Measurements from ENCODE around the gene DEDD2.
"Not testable (repeated sequence)": the region's sequence is repeated elsewhere in the genome, so short reads cannot be mapped to it uniquely, and the experiment has no call there.

Gene DEDD2

DNA sequence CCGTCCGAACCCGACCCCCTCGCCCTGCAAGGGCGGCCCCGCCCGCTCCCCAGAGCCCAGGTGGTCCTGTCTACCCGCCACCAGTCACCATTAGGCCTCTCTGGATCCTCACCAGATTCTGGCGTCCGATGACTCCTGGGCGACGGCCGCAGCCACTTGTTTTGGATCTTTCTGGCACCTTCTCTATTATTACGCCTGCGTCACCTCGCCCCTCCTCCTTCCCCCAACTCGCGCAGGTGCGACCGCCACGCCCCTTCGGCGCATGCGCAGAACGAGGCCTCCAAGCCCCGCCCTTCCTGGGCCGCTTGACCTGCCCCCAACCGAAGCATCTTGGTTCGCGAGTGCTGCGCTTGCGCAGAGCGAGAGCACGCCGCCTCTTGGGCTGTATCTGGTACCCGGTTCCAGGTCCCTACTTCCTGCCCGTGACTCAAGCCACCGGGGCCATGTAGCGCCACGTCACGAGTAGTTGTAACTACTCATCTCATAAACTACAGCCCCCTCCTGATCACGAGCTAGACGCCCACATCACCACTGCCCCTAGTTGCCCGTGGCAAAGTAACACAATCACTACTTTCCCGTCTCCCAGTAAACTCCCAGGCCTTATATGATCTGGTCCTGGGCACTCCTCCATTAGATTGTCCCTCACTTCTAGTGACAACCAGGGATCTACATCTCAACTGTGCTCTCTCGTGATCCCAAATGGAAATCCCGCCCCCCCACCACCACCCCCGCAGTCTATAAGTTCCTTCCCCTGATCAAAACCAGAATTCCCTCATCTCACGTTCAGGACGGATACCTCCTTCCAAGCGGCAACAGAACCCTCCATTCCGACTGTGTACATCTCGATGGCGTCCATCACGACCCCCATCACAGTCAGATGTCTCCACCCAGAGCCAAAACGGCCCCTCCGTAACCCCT lies at the start of gene DEDD2:
DEDD2 (minus strand) TSS at position 158 of the 918 bp plus-strand sequence. CDS start 670 bp downstream, outside the sequence.
- DNase-seq (ENCODE audit: low spot score), result peak; percentile 98

DNA sequence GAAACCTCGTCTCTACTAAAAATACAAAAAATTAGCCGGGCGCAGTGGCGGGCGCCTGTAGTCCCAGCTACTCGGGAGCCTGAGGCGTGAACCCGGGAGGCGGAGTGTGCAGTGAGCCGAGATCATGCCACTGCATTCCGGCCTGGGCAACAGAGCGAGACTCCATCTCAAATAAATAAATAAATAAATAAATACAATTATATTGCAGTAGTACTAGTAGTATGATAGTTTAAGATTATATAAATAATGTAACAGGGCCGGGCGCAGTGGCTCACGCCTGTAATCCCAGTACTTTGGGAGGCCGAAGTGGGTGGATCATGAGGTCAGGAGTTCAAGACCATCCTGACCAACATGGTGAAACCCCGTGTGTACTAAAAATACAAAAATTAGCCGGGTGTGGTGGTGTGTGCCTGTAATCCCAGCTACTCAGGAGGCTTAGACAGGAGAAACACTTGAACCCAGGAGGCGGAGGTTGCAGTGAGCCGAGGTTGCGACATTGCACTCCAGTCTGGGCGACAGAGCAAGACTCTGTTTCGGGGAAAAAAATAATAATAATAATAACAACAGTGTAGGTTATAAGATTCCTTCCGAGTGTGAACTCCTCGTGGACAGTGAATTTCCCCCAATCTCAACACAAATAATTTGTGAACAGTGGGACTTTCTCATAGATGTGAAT lies 49.6 kb upstream of the DEDD2 start:
- not testable (repeated sequence) for DNase-seq (ENCODE audit: low spot score)

DNA sequence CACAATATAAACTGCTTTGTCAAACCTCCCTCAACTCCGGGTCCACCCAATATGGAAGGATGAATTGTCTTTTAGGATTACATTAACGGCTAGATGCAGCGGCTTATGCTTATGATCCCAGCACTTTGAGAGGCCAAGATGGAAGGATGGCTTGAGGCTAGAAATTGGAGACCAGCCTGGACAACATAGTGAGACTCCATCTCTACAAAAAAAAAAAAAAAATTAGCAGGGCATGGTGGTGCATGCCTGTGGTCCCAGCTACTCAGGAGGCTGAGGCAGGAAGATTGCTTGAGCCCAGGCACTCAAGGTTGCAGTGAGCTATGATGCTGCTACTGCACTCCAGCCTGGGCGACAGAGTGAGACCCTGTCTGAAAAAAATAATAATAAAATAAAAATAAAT lies 48.6 kb upstream of the DEDD2 start:
- not testable (repeated sequence) for DNase-seq (ENCODE audit: low spot score)

DNA sequence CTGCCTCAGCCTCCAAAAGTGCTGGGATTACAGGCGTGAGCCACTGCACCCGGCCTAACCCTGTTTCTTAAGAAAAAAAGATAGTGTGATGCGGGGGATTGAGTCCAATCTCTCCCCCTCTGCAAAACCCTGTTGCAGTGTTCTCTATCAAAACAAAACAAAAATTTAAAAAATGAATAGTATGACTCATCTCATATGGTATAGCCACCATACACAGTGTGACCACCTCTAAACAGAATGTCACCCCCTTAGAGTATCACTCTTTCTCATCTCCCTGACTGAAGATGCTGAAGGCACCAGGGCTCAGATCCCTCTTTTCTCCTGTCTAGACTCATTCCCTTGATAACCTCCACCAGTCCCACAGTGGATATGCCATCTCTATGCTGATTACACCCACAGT lies 44.3 kb upstream of the DEDD2 start:
- no peak for DNase-seq (ENCODE audit: low spot score)

GRCh38 chr19:42257842-42258241 lies 40.4 kb upstream of the DEDD2 start:
- not testable (repeated sequence) for DNase-seq (ENCODE audit: low spot score)

DNA sequence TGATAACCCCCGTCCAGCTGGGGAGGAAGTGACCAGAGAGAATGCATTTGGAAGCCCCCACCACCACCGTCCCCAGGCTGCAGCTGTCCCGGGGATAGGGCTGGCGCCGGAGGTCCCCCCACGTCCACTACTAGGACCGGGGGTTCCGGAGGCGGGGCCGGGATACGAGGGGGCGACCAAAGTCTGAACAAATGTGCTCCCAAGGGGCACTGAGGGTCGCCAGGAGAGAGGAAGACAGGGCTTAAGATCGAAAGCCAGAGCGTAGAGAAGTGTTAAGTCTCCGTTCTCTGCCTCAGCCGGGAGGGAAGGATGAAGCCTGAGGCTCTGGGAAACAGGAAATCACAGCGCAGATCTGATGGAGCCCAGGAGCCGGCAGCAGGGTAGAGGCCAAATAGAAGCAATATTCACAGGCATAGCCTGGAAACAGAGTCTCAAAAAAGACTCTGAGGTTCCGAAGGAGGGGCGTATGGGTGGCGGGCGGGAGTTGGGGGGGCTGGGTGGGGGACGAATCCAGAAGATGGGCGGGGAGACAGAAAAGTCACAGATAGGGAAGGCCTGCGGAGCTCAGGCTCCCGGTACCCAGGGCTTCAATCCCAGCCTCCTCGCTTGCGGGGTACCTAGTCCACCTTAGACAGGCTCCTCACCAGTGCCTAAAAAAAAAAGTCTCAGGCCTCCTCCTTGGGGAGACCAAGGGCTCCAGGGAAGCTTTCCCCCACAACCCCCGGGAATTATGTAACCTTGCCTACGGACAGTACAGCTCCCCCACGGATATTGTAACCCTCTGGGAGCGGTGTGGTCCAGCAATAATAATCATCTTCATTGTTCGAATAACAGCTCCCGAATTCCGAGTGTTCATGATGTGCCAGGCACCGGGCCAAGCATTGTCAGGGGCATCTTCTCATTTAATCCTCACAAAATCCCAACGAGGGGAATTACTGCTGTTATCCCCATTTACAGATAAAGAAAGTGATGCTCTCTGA lies 38.6 kb upstream of the DEDD2 start:
- DNase-seq (ENCODE audit: low spot score), result peak; percentile 58

DNA sequence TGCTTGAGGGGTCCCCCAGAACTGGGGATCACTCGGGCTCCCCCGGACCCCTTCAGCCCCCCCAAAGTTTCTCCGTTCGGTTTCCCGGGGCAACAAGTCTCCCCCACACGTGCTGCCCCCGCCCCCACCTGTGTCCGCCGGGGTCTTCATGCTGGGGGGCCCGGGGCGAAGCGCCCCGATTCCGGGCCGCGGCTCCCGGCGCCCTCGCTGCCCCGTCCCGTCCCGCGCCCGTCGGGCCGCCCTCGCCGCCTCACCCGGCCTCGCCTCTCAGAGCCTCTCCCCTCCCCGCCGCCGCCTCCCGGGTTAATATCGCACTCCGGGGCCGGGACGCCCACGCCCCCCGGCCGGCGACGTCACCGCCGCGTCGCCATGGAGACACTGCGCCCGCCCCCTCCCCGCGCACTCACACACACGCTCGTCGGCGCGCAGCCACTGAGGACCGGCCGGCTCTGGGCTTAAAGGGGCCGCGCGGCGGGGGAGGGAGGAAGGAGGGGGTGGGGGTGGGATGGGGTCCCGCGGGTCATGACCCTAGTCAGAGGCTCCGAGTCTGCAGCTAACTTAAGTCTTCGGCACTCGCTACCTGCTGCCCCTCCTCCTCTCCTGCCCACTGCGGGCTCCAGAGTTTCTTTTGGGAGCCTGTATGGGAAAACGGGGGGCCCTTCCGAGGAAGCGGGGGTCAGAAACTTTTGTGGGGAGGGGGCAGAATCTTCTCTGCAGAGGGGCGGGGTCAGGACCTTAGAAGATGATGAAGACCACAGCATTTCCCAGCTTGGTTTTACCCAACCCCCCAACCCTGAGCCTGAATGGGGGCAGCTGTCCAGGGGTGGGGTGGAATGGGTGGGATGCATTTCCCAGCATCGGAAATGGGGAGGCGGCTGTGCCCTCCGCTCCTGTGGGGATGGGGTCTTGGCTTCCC lies 37.6 kb upstream of the DEDD2 start, which contains the start of gene ERF:
ERF (minus strand) TSS at position 279 of the 916 bp plus-strand sequence; CDS start at position 150, 129 bp downstream.
- DNase-seq (ENCODE audit: low spot score), result peak; percentile 93

DNA sequence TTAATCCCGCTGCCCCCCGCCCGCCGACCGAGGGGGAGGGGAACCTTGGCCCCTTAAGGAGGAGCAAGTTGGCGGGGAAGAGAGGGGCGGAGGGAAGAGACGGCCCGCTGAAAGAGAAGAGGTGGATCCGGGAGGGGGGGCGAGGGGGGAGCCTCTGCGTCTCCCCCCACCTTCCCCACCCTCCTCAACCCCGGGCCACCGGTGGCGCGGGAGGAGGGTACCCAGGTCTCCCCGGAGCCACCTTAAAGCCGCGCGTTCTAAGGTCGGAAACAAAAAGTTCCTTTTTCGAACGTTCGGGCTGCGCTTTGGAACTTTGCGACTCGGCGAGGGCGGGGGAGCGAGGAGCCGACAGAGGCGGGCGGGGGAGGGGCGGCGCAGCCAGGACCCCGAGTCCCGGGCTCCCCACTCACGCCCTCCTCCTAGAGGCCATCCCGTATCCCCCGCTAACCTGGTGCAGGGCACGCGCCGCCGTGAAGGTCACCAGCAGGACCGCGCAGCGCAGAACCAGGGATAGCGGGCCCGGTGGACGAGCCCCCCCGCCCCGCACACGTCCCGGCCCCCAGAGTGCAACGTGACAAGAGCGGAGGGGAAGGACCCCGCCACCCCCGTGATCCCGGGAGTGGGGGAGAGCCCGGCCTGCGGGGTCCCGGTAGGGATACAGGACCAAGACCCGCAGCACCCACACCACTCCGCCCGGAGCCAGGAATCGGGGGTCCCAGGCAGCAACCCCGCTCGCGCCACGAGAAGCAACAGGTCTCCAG lies 36.8 kb upstream of the DEDD2 start:
- DNase-seq (ENCODE audit: low spot score), result peak; percentile 62

DNA sequence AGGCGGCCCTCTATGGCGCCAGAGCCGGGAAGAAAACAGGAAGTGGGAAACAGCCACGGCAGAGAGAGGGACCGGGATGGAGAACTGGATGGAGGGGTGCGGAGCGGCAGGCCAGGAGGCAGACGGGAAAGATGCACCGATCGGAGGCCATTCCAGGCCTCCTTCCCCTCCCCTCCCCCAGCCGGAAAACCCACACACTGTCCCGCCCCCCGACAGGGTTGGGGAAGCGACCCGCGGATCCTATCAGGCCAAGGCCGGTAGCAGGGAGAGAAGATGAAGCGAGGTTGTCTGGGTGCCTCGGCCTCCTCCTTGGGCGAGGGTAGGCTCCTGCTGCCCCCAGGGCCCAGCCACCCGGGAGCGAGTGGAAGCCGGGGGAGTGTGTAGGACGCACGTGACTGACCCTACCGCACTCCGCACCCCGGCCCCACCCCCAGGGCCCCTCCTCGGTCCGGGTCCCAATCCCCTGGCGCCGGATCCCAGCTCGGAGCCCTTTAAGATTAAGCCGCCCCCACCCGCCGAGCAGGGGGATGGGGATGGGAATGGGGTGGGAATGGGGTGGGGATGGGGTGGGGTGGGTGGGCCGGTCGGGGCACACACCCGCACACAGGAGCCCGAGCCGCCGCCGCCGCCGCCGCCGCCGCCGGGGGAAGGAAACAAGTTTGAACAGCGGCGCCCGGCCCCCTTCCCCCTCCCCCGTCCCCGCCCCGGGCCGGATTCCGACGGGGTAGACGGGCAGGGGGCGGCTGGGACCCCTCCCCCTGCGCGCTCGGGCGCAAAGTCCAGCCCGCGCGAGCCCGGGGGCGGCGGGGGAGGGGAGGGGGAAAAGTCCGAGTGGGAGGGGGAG lies 36.0 kb upstream of the DEDD2 start:
- DNase-seq (ENCODE audit: low spot score), result peak; percentile 77

DNA sequence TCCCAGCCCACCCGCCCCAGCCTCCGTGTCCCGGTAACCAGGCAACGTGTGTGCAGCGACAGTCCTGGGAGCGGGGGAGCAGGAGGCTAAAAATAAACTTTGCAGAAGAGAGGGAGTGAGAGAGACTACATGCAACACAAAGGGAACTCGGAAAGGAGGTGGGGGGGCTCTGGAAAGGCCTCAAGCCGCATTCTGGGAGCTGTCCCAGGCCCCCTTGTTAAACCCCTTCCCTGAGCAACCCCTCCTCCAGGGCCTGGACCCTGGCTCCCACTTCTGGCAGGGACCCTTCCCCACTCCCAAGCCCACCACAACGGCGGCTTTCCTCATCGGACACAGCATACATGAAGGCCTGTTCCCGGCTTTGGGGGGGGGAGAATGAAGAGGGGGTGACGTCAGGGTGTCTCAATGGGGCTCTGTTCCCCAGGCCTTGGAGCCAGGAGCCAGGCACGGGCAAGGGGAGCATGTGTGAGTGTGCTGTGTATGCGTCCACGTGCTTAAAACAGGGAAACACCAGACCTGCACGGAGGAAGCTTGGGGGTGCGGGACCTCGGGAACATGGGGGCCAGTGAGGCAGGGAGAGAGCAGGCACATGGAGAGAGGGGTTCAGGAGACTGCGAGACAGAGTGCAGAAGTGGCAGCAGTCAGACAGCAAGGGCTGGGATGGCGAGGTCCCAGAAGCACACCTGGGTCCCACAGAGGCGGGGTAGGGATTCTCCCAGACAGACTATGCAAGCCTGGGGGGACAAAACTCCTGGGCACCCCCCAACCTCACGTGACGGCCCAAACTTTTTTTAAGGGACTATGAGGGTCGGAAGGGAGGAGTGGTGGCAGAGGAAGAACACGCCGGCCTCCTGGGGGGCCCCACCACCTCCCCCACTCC lies 35.1 kb upstream of the DEDD2 start:
- peak; percentile 83 for DNase-seq (ENCODE audit: low spot score)

DNA sequence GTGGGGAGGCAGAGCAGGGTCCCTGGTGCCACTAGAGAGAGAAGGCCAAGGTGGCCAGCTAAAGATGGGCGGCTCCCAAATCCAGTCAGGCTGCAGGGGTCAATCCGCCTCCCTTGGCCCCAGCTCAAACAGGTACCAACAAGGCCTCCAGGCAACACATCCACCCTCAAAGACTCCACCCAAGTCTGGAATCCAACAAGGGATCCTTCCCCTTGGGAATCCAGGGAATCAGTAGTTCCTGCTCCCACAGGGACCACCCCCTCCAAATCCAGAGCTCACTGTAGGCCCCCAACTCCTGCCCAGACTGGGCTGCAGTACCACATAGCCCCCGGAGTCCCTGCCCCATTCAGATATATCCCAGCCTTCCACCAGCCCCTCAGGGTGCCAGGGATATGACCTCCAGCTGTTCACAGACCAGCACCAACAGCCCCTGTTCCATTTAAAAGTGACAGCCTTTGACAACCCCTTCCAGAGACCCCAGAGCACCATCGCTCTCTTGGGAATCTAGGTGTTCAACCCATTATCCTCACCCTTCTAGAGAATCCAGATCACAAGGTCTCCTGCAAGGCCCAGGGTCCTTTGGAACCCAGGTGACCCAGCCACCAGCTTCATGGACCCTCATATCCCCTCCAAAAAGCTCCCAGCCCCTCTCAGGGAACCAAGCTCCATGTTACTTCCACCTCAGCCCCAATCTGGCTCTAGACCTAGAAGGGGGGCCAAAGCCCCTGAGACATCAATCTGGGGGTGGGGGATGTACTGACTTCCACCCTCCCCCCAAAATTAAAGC lies 34.3 kb upstream of the DEDD2 start:
- no peak for DNase-seq (ENCODE audit: low spot score)

DNA sequence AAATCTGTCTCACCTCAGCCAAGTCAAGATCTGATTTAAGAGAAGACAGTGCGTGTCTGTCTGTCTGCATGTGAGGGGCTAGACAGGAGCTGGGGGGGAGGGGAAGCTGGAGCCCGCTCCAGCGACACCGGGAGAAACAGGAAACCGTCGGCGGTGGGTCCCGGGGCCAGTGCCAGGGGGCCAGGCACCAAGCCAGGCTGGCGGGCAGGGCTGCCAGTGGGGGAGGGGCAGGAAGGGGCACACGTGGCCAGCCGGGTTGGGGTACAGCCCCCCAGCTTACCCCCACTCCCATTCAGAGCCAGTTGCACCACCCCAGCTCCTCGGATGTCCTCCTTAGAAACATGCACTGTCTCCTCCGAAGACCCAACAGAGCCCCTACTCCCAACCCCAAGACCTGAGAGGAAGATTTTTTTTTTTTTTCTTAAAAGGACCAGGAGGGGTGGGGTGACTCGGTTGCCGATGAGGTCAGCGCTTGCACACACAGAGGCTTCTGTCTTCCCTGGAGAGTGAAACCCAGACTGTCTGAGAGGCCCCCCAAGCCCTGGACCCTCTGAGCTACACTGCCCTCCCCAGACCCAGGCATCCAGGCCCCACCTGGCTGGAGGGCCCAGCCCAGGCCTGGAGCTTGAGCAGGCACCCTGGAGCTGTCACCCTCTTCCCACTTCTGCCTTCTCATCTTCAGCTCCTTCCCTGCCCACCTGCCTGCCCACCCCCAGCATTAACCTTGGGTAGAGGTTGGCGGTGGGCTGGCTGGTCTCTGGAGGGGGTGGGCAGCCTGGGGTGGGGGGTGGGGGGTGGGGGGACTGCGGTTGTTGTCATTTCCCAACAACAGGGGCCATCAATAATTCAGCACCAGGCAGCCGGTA lies 33.4 kb upstream of the DEDD2 start:
- peak; percentile 71 for DNase-seq (ENCODE audit: low spot score)

DNA sequence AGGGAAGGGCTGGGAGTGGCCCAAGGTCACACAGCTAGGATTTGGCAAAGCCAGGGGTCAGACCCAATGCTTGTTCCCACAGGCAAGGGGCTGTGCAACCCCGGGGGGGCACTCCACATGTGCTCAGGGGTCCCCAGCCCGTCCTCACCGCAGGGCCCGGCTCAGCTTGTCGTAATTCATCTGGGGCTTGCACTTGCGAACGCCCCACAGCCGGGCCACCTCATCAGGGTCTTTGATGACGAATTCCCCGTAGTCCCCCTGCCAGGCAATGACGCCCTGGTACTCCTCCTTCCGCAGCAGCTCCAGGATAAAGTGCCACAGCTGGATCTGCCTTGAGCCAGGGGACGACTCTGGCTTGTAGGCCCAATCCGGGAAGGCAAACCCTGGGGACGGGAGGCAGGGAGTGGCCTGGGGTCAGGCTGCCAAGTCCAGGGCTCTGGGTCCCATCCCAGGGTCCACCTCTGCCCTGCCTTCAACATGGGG lies 32.7 kb upstream of the DEDD2 start:
- DNase-seq (ENCODE audit: low spot score), result no peak

GRCh38 chr19:42249769-42250168 lies 32.3 kb upstream of the DEDD2 start:
- DNase-seq (ENCODE audit: low spot score), result no peak

DNA sequence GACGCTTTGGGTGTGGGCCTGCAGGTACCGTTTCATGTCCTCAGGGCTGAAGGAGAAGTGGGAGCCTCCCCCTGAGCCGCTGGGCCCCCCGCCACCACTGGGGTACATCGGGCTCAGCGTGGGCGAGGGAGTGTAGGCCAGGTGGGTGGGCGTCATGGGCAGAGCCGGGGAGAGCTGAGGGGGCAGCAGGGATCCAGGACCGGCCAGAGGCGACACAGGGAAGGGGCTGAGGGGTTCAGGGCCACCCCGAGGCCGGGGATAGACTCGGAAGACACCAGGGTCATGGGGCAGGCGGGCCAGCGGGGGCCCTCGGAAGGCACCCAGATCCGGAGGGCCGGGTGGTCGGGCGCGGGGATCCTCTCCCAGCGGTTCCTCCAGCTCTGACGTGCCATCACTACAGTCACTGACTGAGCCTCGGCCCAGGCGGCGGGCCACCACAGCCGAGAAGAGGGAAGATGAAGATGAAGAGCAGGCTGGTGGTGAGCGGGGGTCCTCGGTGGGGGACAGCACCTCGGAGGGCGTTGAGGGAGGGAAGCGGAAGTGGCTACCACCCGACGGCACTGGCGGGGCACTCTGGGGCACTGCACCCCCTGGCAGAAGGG lies 31.8 kb upstream of the DEDD2 start:
- DNase-seq (ENCODE audit: low spot score), result no peak
